GM18951 (cell line): ENCODE results near the gene SMAD1.

Experiments used
- POLR2A ChIP-seq: IDR thresholded peaks from 4 replicates; pipeline ENCODE4 v1.6.1; 2011; ENCODE audit warnings: mild to moderate bottlenecking; ENCODE audit not compliant: insufficient read length, insufficient read depth; ENCODE audit errors: extremely low read depth
- in situ Hi-C: fragments of 300-500 bp; cut with MboI; formaldehyde crosslinking; loops from one replicate; pipeline ENCODE4 v1.12.0; 2022; ENCODE audit warnings: low sequenced_read_pairs, mixed read lengths, inconsistent platforms; ENCODE audit not compliant: unreplicated experiment

The SMAD1 gene

GRCh38 chr4:145480257-145480656 is 1.4 kb upstream of the SMAD1 start:
- in situ Hi-C loops, result no loop called here
- TF ChIP-seq POLR2A, result no peak

GRCh38 chr4:145481942-145482208 is 222 bp downstream of the SMAD1 start:
- in situ Hi-C loops, result no loop called here
- no peak for TF ChIP-seq POLR2A

GRCh38 chr4:145482209-145483037 is 770 bp downstream of the SMAD1 start:
- no peak for TF ChIP-seq POLR2A
- in situ Hi-C loops, result no loop called here

GRCh38 chr4:145483514-145483913 is 1.9 kb downstream of the SMAD1 start:
- TF ChIP-seq POLR2A, result no peak
- in situ Hi-C loops, result no loop called here

- no peak for TF ChIP-seq POLR2A
- in situ Hi-C loops, result no loop called here
Measured at GRCh38 chr4:145484225-145484846, 2.7 kb downstream of the SMAD1 start.

DNA sequence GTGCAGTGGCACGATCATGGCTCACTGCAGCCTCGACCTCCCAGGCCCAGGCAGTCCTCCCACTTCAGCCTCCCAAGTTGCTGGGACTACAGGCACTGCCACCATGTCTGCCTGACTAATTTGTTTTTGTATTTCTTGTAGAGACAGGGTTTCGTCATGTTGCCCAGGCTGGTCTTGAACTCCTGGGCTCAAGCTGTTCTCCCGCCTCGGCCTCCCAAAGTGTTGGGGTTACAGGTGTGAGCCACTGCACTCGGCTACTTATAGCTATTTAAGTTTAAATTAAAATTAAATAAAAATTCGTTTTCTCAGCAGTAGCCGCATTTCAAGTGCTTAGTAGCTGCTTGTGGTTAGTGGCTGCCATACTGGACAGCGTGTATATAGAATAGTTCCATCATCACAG is 3.5 kb downstream of the SMAD1 start:
- in situ Hi-C loops, result no loop called here
- no peak for TF ChIP-seq POLR2A

DNA sequence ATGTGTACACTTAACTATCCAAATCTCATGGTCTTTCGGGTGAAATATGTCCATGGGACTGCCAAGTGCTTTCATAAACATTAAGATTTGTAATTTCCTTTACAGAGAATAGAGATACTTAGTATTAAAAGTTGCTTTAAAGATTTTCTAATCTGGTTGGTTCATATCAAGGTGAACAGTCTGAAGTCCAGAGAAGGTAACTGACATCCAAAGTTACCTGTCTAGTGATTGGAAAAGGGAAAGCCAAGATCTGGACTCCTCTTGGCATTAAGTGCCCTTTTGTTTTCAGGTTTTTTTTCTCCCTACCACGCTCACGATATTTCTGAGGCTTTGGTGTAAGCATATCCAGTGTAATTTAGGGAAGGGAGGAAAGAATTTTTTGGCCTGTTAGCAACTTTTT is 5.0 kb downstream of the SMAD1 start:
- in situ Hi-C loops, result no loop called here
- no peak for TF ChIP-seq POLR2A

DNA sequence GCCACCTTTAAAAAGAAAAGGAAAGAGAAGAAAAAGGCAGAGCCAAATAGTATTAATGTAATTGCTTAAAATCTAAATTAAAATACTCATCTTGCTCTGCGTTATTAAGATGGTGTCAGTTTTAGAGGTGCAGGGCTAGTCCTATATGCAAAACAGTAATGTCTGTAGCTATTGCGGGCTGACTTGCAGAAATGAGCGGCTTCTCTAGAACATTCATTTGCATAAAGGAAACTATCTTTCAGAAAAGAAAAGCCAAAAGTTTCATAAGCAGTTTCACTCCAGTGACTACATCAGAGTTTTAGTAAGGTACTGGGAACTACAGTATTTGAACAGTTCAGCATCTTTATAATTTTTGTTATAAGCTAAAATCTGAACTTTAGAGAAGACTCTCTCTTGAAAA is 6.0 kb downstream of the SMAD1 start:
- TF ChIP-seq POLR2A, result no peak
- in situ Hi-C loops, result no loop called here

DNA sequence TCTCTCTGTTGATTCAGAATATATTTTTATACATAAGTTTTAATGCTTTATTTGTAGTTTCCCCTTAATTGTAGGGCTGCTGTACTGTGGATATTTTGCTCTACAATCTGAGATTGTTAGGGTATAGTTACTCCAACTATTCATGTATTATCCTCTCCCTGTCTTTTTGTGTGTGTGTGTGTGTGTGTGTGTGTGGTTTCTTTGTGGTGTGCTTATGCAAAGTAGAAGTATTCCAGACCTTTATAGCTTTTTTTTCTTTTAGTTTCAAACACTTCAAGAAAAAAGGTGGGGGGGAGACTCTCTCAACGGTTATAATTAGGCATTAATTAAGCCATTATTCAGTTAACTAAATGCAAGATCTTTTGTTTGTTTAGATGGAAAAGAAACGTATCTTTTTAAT is 6.7 kb downstream of the SMAD1 start:
- in situ Hi-C loops, result no loop called here
- TF ChIP-seq POLR2A, result no peak

- in situ Hi-C loops, result no loop called here
- no peak for TF ChIP-seq POLR2A
Measured at GRCh38 chr4:145489556-145489955, 7.9 kb downstream of the SMAD1 start.

DNA sequence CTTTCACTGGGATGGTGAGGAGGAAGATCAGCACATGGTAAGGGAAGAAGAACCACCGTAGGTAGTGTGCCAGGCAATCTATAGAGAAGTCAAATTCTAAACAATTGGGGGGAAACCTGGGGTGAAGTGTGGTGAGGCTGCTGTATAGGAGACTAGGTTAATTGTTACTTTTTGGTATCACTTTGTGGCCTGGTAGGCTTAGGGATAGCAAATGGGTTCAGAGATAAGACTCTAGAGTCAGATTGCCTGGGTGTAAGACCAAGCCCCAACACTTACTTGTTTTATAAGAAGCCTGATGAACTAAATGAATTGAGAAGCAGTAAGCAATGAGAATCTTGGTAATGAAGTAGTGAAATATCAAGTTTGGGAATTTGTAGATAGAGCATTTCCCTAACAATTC is 8.7 kb downstream of the SMAD1 start:
- in situ Hi-C loops, result no loop called here
- TF ChIP-seq POLR2A, result no peak

DNA sequence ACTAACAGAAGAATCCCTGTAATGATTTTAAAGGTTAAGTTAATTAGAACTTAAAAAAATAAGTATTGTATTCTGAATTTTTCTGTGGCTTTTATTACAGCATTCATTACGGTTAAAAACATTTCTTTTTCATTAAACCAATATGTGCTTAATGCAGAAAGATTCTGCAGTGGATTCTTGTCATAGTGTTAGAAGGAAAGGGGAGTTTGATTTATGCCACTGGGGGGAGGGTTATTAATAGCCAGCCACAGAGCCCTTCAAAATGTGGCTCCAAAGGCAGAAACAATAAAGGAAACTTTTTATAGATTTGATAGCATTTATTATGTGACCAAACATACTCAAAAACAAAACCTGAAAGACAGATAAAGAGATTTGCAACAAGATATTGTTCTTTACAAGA is 9.1 kb downstream of the SMAD1 start:
- no peak for TF ChIP-seq POLR2A
- in situ Hi-C loops, result no loop called here

DNA sequence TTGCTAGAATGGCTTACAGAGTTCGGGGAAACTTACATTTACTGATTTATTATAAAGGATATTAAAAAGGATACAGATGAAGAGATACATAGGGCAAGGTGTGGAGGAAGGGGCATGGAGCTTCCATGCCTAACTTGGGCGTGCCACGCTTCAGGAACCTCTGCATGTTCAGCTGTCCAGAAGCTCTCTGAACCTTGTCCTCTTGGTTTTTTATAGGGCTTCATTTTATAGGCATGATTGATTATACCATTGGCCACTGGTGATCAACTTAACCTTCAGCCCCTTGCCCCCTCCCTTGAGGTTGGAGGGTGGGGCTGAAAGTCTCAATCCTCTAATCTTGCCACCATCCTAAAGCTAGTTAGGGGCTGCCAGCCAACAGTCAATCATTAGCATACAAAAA is 10.7 kb downstream of the SMAD1 start:
- no peak for TF ChIP-seq POLR2A
- in situ Hi-C loops, result no loop called here

GRCh38 chr4:145493166-145493565 is 11.5 kb downstream of the SMAD1 start:
- TF ChIP-seq POLR2A, result no peak
- in situ Hi-C loops, result no loop called here
